Measurements from ENCODE around the gene TRAF2.

TRAF2 gene

GRCh38 chr9:136847088-136847825, 39.1 kb upstream of the TRAF2 start:
- DNase-seq: peak in 1 of 5 experiments; percentile 45

- DNase-seq: peak; percentile 37 to 89 (median 59)
Measured at GRCh38 chr9:136847826-136848392, 38.4 kb upstream of the TRAF2 start.

GRCh38 chr9:136848393-136849037, 37.8 kb upstream of the TRAF2 start:
- peak in 1 of 5 experiments; percentile 61 for DNase-seq

- peak; percentile 93 to 99 (median 94) for DNase-seq
Measured at GRCh38 chr9:136849038-136849959, 37.0 kb upstream of the TRAF2 start, which contains the start of gene PHPT1. Gene PHPT1, plus strand, starts transcription at chr9:136849409. Its CDS starts 22 bp downstream, at chr9:136849431.

- no peak for DNase-seq
Measured at GRCh38 chr9:136849960-136850865, 36.1 kb upstream of the TRAF2 start.

GRCh38 chr9:136850866-136851775, 35.2 kb upstream of the TRAF2 start:
- no peak for DNase-seq

- DNase-seq: no peak
Measured at GRCh38 chr9:136851941-136852663, 34.2 kb upstream of the TRAF2 start, which contains the start of gene MAMDC4. Gene MAMDC4, plus strand, starts transcription at chr9:136852346. Its CDS starts 71 bp downstream, at chr9:136852417.

- no peak for DNase-seq
Measured at GRCh38 chr9:136852664-136853595, 33.4 kb upstream of the TRAF2 start.

GRCh38 chr9:136853596-136854112, 32.7 kb upstream of the TRAF2 start:
- DNase-seq: no peak

GRCh38 chr9:136854113-136854841, 32.0 kb upstream of the TRAF2 start:
- peak in 1 of 5 experiments; percentile 4 for DNase-seq

- DNase-seq: no peak
Measured at GRCh38 chr9:136854842-136855460, 31.4 kb upstream of the TRAF2 start.

GRCh38 chr9:136855461-136856078, 30.7 kb upstream of the TRAF2 start:
- DNase-seq: peak in 2 of 5 experiments; percentile 3 to 7

- peak in 1 of 5 experiments; percentile 2 for DNase-seq
Measured at GRCh38 chr9:136856079-136856476, 30.2 kb upstream of the TRAF2 start.

GRCh38 chr9:136856541-136857141, 29.7 kb upstream of the TRAF2 start:
- DNase-seq: peak in 1 of 5 experiments; percentile 3

GRCh38 chr9:136857166-136857565, 29.1 kb upstream of the TRAF2 start:
- peak in 2 of 5 experiments; percentile 1 to 8 for DNase-seq

Data from T-helper 2 cell (primary cell).